IMR-90 (cell line): ENCODE results near the gene TRPM3. TPM values are rescaled to one million over a fixed set of nuclear protein-coding genes. Genes with fewer than 3 reads are reported as not detected.
A peak's percentile ranks its signal among the peaks of the same experiment; 100 is the strongest.

Experiments
- ATAC-seq: fragments of 200-7000 bp; cut with Tn5 transposase; 2 replicates; pipeline ENCODE4 v1.9.1; 2020; ENCODE audit warnings: low read depth, mild to moderate bottlenecking, moderate library complexity
- BruUV-seq: library from RNA; stranded (reverse); fragments of 400-500 nt; replicated peaks from 2 replicates; lab custom pipeline; 2021; lab: Mats Ljungman, UMichigan
- CTCF ChIA-PET: fragments of 300-600 bp; formaldehyde crosslinking; extraction: SDS; loops from one replicate; lab custom pipeline; 2021; ENCODE audit warnings: antibody characterized with exemption; lab: Yijun Ruan, JAX
- POLR2A ChIA-PET: fragments of 300-600 bp; sonication (Branson Sonifier 250); formaldehyde crosslinking; loops from one replicate; lab custom pipeline; 2022; ENCODE audit warnings: antibody characterized with exemption; ENCODE audit not compliant: unreplicated experiment; lab: Charles Lee
- DNase-seq: peaks from one replicate; pipeline ENCODE4 v3.0.0; 2013
- H2AFZ ChIP-seq: replicated peaks from 2 replicates; pipeline ENCODE3; 2013; ENCODE audit warnings: low read length, mild to moderate bottlenecking; ENCODE audit not compliant: poor library complexity
- H2AK5ac ChIP-seq: 2 replicates; pipeline ENCODE4 v1.6.1; 2013; ENCODE audit warnings: low read depth, low read length, inconsistent platforms
- H2AK9ac ChIP-seq: replicated peaks from 2 replicates; pipeline ENCODE3; 2013; ENCODE audit warnings: mild to moderate bottlenecking, low read depth, low read length, moderate library complexity; ENCODE audit not compliant: poor library complexity
- H2BK120ac ChIP-seq: 2 replicates; pipeline ENCODE4 v1.6.1; 2013; ENCODE audit warnings: low read depth, low read length, inconsistent platforms
- H2BK15ac ChIP-seq: 3 replicates; pipeline ENCODE4 v1.6.1; 2013; ENCODE audit warnings: low read depth, low read length, inconsistent platforms
- H2BK20ac ChIP-seq: 2 replicates; pipeline ENCODE4 v1.6.1; 2013; ENCODE audit warnings: low read depth, mild to moderate bottlenecking, inconsistent platforms, low read length, moderate library complexity
- H2BK5ac ChIP-seq: 2 replicates; pipeline ENCODE4 v1.6.1; 2013; ENCODE audit warnings: mild to moderate bottlenecking, low read depth, low read length, inconsistent platforms; ENCODE audit not compliant: poor library complexity, severe bottlenecking
- H3K14ac ChIP-seq: replicated peaks from 2 replicates; pipeline ENCODE4 v1.6.1; 2013; ENCODE audit warnings: low read depth, low read length, inconsistent platforms
- H3K18ac ChIP-seq: 2 replicates; pipeline ENCODE4 v1.6.1; 2013; ENCODE audit warnings: low read depth, low read length, control low read depth
- H3K23ac ChIP-seq: 2 replicates; pipeline ENCODE4 v1.6.1; 2013; ENCODE audit warnings: low read depth, low read length, inconsistent platforms
- H3K27ac ChIP-seq: 2 replicates; pipeline ENCODE4 v1.5.1; 2013; ENCODE audit warnings: mild to moderate bottlenecking, control low read depth, low read length; ENCODE audit not compliant: insufficient read depth
- H3K27me3 ChIP-seq: 2 replicates; pipeline ENCODE4 v1.6.1; 2013; ENCODE audit warnings: low read length; ENCODE audit not compliant: control insufficient read depth, insufficient read depth
- H3K36me3 ChIP-seq: 2 replicates; pipeline ENCODE4 v1.6.1; 2013; ENCODE audit warnings: low read length, mixed read lengths; ENCODE audit not compliant: control insufficient read depth, insufficient read depth
- H3K4ac ChIP-seq: 2 replicates; pipeline ENCODE4 v1.6.1; 2013; ENCODE audit warnings: low read depth, low read length, inconsistent platforms
- H3K4me1 ChIP-seq: 2 replicates; pipeline ENCODE4 v1.6.1; 2013; ENCODE audit warnings: low read length, mixed read lengths; ENCODE audit not compliant: control insufficient read depth, insufficient read depth
- H3K4me2 ChIP-seq: 2 replicates; pipeline ENCODE4 v1.6.1; 2013; ENCODE audit warnings: low read depth, mild to moderate bottlenecking, control low read depth, low read length, moderate library complexity
- H3K4me3 ChIP-seq: 2 replicates; pipeline ENCODE4 v1.5.1; 2013; ENCODE audit warnings: low read depth, mild to moderate bottlenecking, control low read depth, low read length, moderate library complexity; ENCODE audit not compliant: insufficient read depth
- H3K56ac ChIP-seq: 2 replicates; pipeline ENCODE4 v1.6.1; 2013; ENCODE audit warnings: low read length, inconsistent platforms; ENCODE audit not compliant: insufficient read depth; ENCODE audit errors: extremely low read depth
- H3K79me1 ChIP-seq, 2 experiments: 2 replicates each; pipeline ENCODE4 v1.6.1; 2013; ENCODE audit warnings: low read length in 2 of 2, inconsistent platforms in 1 of 2, low read depth in 1 of 2
- H3K9ac ChIP-seq: 2 replicates; pipeline ENCODE4 v1.6.1; 2013; ENCODE audit warnings: low read depth, low read length, control low read depth
- H3K9me1 ChIP-seq: 2 replicates; pipeline ENCODE4 v1.6.1; 2013; ENCODE audit warnings: low read length, inconsistent platforms; ENCODE audit not compliant: insufficient read depth
- H3K9me3 ChIP-seq: 2 replicates; pipeline ENCODE4 v1.6.1; 2013; ENCODE audit warnings: low read length; ENCODE audit not compliant: control insufficient read depth, insufficient read depth
- H4K20me1 ChIP-seq: 2 replicates; pipeline ENCODE4 v1.6.1; 2013; ENCODE audit warnings: low read length, inconsistent platforms; ENCODE audit not compliant: insufficient read depth
- H4K5ac ChIP-seq: 2 replicates; pipeline ENCODE4 v1.6.1; 2013; ENCODE audit warnings: mild to moderate bottlenecking, low read depth, low read length, control low read depth
- H4K8ac ChIP-seq, 2 experiments: 2 replicates each; pipeline ENCODE4 v1.6.1; 2013; ENCODE audit warnings: low read depth in 2 of 2, low read length in 2 of 2, control low read depth in 1 of 2, inconsistent platforms in 1 of 2
- H4K91ac ChIP-seq: 2 replicates; pipeline ENCODE4 v1.6.1; 2013; ENCODE audit warnings: low read depth, low read length, inconsistent platforms; ENCODE audit not compliant: insufficient read depth
- BHLHE40 ChIP-seq: fragments of 150-350 bp; IDR thresholded peaks from 2 replicates; pipeline ENCODE4 v1.6.1; 2016; ENCODE audit warnings: mild to moderate bottlenecking, low read depth, low read length
- CEBPB ChIP-seq: IDR thresholded peaks from 2 replicates; pipeline ENCODE4 v1.6.1; 2012; ENCODE audit warnings: low read depth, low read length, improper control_type of control experiment
- CHD1 ChIP-seq: IDR thresholded peaks from 2 replicates; pipeline ENCODE4 v1.6.1; 2012; ENCODE audit warnings: low read depth, low read length, improper control_type of control experiment
- CTCF ChIP-seq: conservative IDR thresholded peaks from 2 replicates; pipeline ENCODE4 v1.5.1; 2012; ENCODE audit warnings: mild to moderate bottlenecking, low read depth, low read length, improper control_type of control experiment
- ELK1 ChIP-seq: fragments of 150-350 bp; IDR thresholded peaks from 2 replicates; pipeline ENCODE4 v1.6.1; 2016; ENCODE audit warnings: low read depth, mild to moderate bottlenecking, low read length, moderate library complexity, borderline replicate concordance
- FOS ChIP-seq: fragments of 150-350 bp; IDR thresholded peaks from 2 replicates; pipeline ENCODE4 v1.6.1; 2016; ENCODE audit warnings: low read depth, low read length
- MAFK ChIP-seq: IDR thresholded peaks from 2 replicates; pipeline ENCODE4 v1.6.1; 2012; ENCODE audit warnings: low read depth, low read length, improper control_type of control experiment
- MAZ ChIP-seq: IDR thresholded peaks from 2 replicates; pipeline ENCODE4 v1.6.1; 2012; ENCODE audit warnings: low read depth, mild to moderate bottlenecking, low read length, improper control_type of control experiment, moderate library complexity, borderline replicate concordance
- MXI1 ChIP-seq: IDR thresholded peaks from 2 replicates; pipeline ENCODE4 v1.6.1; 2012; ENCODE audit warnings: low read depth, mild to moderate bottlenecking, low read length, moderate library complexity, borderline replicate concordance
- NFE2L2 ChIP-seq: fragments of 150-350 bp; IDR thresholded peaks from 2 replicates; pipeline ENCODE4 v1.6.1; 2016; ENCODE audit warnings: low read depth, mild to moderate bottlenecking, low read length
- POLR2A ChIP-seq: IDR thresholded peaks from 2 replicates; pipeline ENCODE4 v1.6.1; 2012; ENCODE audit warnings: mild to moderate bottlenecking, low read depth, low read length
- RAD21 ChIP-seq: IDR thresholded peaks from 2 replicates; pipeline ENCODE4 v1.6.1; 2012; ENCODE audit warnings: low read length, improper control_type of control experiment
- RCOR1 ChIP-seq: IDR thresholded peaks from 2 replicates; pipeline ENCODE4 v1.6.1; 2012; ENCODE audit warnings: mild to moderate bottlenecking, low read length, improper control_type of control experiment; ENCODE audit not compliant: insufficient replicate concordance
- RFX5 ChIP-seq: IDR thresholded peaks from 2 replicates; pipeline ENCODE4 v1.8.0; 2012; ENCODE audit warnings: low read depth, mild to moderate bottlenecking, low read length, moderate library complexity
- SMC3 ChIP-seq: fragments of 150-350 bp; IDR thresholded peaks from 2 replicates; pipeline ENCODE4 v1.6.1; 2016; ENCODE audit warnings: low read depth, mild to moderate bottlenecking, antibody characterized with exemption, low read length, moderate library complexity
- USF2 ChIP-seq: fragments of 150-350 bp; IDR thresholded peaks from 2 replicates; pipeline ENCODE4 v1.6.1; 2017; ENCODE audit warnings: mild to moderate bottlenecking, antibody characterized with exemption, low read length, low read depth
- WGBS, 2 experiments: methylation state at CpG; one replicate each; pipeline versions ENCODE4 v1.1.5 to v1.1.7; 2013; ENCODE audit warnings: missing lambda C conversion rate in 2 of 2; ENCODE audit not compliant: insufficient read length in 1 of 2; ENCODE audit errors: extremely low coverage in 2 of 2; 5-methylcytosine and 5-hydroxymethylcytosine counted together
- dilution Hi-C: fragments of 300-500 bp; cut with HindIII; formaldehyde crosslinking; loops from one replicate; pipeline ENCODE4 v1.14.3; 2018; ENCODE audit warnings: low sequenced_read_pairs; ENCODE audit not compliant: unreplicated experiment
- in situ Hi-C: fragments of 300-500 bp; cut with MboI; formaldehyde crosslinking; loops from 3 replicates; pipeline ENCODE4 v1.14.3; 2019; ENCODE audit warnings: low sequenced_read_pairs, inconsistent platforms, mixed read lengths
- intact Hi-C: fragments of 100-400 bp; cut with micrococcal nuclease; formaldehyde crosslinking; loops from 2 replicates; pipeline ENCODE4 v1.10.0; 2022
- polyA plus RNA-seq, 3 experiments: library from polyadenylated mRNA; depleted of rRNA; stranded (reverse); fragments of >200 nt; gene quantifications; 2 replicates each; pipeline ENCODE4 v1.2.3, GENCODE V29; 2012; ENCODE audit warnings: low replicate concordance in 1 of 3
- total RNA-seq: library from RNA; depleted of rRNA; stranded (reverse); fragments of >200 nt; gene quantifications from 2 replicates; pipeline ENCODE4 v1.2.3, GENCODE V29; 2012

TRPM3 gene
- total and polyA plus RNA-seq, 2 of the 4 experiments (the other 2 are of a cell fraction), result not detected

GRCh38 chr9:70581955-70582350 lies 539.5 kb downstream of the TRPM3 start:
- H4K8ac ChIP-seq, result no peak overlapping the region; a peak in 3 of 4 replicates
- H3K23ac ChIP-seq, result no peak overlapping the region
- peak overlapping the region; percentile 38; the same call in 1 of the 2 replicates for H4K91ac ChIP-seq
- H3K9me1 ChIP-seq, result peaks cover 4% of the 10 kb centered on the region
- TF ChIP-seq RAD21 (no peak), CEBPB (no peak), CTCF (no peak), MXI1 (no peak), BHLHE40 (no peak), FOS (no peak), RFX5 (no peak), MAFK (no peak), POLR2A (no peak), CHD1 (no peak), RCOR1 (no peak), ELK1 (no peak), NFE2L2 (no peak), USF2 (no peak), MAZ (no peak), SMC3 (no peak)
- peak overlapping the region; percentile 72 for H2BK120ac ChIP-seq
- no peak overlapping the region for H3K56ac ChIP-seq
- intact Hi-C loops, result no loop called here
- H3K36me3 ChIP-seq, result no peaks in the 10 kb centered on the region
- peak overlapping the region; percentile 45; the same call in 1 of the 2 replicates for H3K4ac ChIP-seq
- H3K4me1 ChIP-seq, result peaks cover 10% of the 10 kb centered on the region
- DNase-seq (peak; percentile 27), ATAC-seq (peak; percentile 9)
- no peak overlapping the region for H2AFZ ChIP-seq
- peak overlapping the region; percentile 44; the same call in 1 of the 2 replicates for H4K5ac ChIP-seq
- no peak overlapping the region for H3K4me3 ChIP-seq
- in situ Hi-C loops, result no loop called here
- no peak overlapping the region for H2BK20ac ChIP-seq
- H3K9me3 ChIP-seq, result no peaks in the 10 kb centered on the region
- H2BK5ac ChIP-seq, result no peak overlapping the region
- peak overlapping the region; percentile 78 for H3K18ac ChIP-seq
- no peak overlapping the region for H3K9ac ChIP-seq
- H4K20me1 ChIP-seq, result no peaks in the 10 kb centered on the region
- no peaks in the 10 kb centered on the region for H3K27me3 ChIP-seq
- no TSS peak for BruUV-seq
- no CpG with 5 or more reads among the region's 2 CpGs for WGBS, 2 experiments
- dilution Hi-C loops, result no loop called here
- peak overlapping the region; percentile 42; the same call in 2 of the 3 replicates for H2BK15ac ChIP-seq
- H3K27ac ChIP-seq, result peak overlapping the region; percentile 61; the same call in 1 of the 2 replicates
- POLR2A ChIA-PET, result interaction anchor here (0.6 kb wide), 1 partner anchor 103 kb away, joined by 5 read pairs; no protein-coding TSS in a partner anchor
- H3K14ac ChIP-seq, result no peak overlapping the region; the same call in 1 of the 2 replicates
- no peak overlapping the region for H2AK5ac ChIP-seq
- H3K79me1 ChIP-seq, result no peaks in the 10 kb centered on the region
- H2AK9ac ChIP-seq, result no peak overlapping the region
- CTCF ChIA-PET, result interaction anchor here (0.6 kb wide), 1 partner anchor 167 kb away, joined by 3 read pairs; the partner anchor contains the start of gene KLF9
- no peak overlapping the region for H3K4me2 ChIP-seq
